Measurements from ENCODE around the gene GOLGB1.

- TF ChIP-seq EP300 (conservative IDR thresholded peaks at IDR 0.05; ENCODE audit: poor library complexity, severe bottlenecking) (no peak), CTCF (IDR thresholded peaks at IDR 0.05; ENCODE audit: poor library complexity, severe bottlenecking) (no peak), MXI1 (conservative IDR thresholded peaks at IDR 0.05; ENCODE audit: poor library complexity, severe bottlenecking) (no peak), RAD21 (conservative IDR thresholded peaks at IDR 0.05) (no peak), EZH2 (IDR thresholded peaks at IDR 0.05; ENCODE audit: borderline replicate concordance, insufficient read depth, low read length, poor library complexity, severe bottlenecking) (no peak), POLR2AphosphoS5 (IDR thresholded peaks at IDR 0.05) (no peak)
Observed at GRCh38 chr3:121659586-121659985, 90.0 kb downstream of the GOLGB1 start.
